HS-5 (cell line): Measurements from ENCODE around the gene MFSD11.
"Not testable (repeated sequence)": the region's sequence is repeated elsewhere in the genome, so short reads cannot be mapped to it uniquely, and the experiment has no call there.

Experiments used
- DNase-seq: peaks from one replicate; pipeline ENCODE4 v3.0.0-alpha.2; 2012; ENCODE audit warnings: low read depth

Gene MFSD11

DNA sequence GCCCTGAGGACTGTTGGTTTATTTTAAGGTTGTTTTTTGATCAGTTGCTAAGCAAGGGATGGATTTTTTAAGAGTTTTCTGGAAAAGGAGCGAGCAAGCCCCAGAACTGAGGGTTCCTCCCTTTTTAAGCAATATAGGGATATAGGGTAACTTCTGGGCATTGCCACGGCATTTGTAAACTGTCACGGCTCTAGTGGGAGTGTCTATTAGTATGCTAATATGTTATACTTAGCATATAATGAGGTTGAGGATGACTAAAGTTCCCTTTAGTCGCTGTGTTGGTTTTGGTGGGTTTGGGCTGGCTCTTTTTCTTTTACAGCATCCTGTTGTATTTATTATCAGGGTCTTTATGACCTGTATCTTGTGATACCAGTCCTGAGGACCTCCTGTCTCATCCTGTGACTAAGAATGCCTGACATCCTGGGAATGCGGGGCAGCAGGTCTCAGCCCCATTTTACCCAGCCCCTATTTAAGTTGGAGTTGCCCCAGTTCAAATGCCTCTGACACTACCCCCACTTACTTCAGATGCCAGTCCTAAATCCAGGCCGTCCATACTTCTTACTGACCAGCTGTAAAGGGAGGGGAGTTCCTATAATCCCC lies 59.4 kb downstream of the MFSD11 start:
- no peak for DNase-seq

GRCh38 chr17:76801706-76802105 lies 63.8 kb downstream of the MFSD11 start:
- no peak for DNase-seq

- peak; percentile 25 for DNase-seq
Observed at GRCh38 chr17:76805319-76805718, 67.4 kb downstream of the MFSD11 start.

DNA sequence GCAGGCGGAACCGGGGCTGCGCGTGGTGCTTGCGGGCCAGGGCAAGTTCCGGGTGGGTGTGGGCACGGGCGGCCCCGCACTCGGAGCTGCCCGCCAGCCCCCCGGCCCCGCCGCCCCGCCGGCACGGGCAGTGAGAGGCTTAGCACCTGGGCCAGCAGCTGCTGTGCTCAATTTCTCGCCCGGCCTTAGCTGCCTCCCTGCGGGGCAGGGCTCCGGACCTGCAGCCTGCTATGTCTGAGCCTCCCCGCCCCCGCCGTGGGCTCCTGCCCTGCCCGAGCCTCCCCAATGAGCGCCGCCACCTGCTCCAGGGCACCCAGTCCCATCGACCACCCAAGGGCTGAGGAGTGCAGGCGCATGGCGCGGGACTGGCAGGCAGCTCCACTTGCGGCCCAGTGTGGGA lies 68.2 kb downstream of the MFSD11 start:
- not testable (repeated sequence) for DNase-seq

- DNase-seq: not testable (repeated sequence)
Observed at GRCh38 chr17:76806767-76807166, 68.8 kb downstream of the MFSD11 start.

DNA sequence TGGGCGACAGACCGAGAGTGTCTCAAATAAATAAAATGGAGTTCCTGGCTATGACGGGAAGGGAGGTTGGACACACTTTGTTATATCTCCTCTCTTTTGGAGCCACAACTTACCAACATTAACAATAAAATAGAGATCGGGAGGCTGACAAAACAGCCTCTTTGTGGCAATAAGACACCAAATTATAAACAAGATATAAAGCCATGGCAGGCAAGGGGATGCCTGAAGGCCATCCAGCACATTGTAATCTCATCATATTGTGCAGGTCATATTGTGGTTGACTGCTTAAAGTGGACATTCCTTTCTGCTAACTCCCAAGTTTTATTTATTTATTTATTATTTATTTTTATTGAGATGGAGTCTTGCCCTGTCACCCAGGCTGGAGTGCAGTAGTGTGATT lies 70.4 kb downstream of the MFSD11 start:
- no peak for DNase-seq

- DNase-seq: no peak
Observed at GRCh38 chr17:76810956-76811355, 73.0 kb downstream of the MFSD11 start.

GRCh38 chr17:76811834-76812233 lies 73.9 kb downstream of the MFSD11 start:
- no peak for DNase-seq

- no peak for DNase-seq
Observed at GRCh38 chr17:76812263-76812662, 74.3 kb downstream of the MFSD11 start.

- no peak for DNase-seq
Observed at GRCh38 chr17:76812968-76813367, 75.0 kb downstream of the MFSD11 start.

- DNase-seq: not testable (repeated sequence)
Observed at GRCh38 chr17:76815907-76816589, 78.1 kb downstream of the MFSD11 start.

DNA sequence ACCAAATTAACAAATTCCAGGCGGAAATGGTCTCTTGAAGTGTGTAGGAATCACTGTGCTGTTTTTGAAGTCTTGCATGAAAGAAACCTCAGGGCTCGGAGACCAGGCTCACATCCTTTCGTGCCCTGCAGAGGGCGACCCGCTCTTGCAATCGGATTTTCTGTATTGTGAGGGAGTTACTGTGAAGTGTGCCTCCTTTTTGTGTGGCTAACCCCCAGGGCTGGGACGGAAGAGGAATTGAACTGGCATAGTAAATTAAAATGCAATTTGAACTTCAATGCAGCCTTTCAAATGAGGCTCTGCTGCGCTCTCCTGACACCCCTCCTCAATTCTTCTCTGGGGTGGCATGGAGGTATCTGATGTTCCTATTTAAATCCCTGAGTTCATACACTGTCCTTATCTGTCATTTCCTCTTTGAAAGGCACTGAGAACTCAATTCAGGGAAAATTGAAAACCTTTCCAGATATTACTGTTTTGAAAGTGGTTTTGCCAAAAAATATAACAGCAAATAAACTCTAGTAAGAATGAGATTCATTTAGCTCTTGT lies 78.7 kb downstream of the MFSD11 start:
- peak; percentile 11 for DNase-seq

DNA sequence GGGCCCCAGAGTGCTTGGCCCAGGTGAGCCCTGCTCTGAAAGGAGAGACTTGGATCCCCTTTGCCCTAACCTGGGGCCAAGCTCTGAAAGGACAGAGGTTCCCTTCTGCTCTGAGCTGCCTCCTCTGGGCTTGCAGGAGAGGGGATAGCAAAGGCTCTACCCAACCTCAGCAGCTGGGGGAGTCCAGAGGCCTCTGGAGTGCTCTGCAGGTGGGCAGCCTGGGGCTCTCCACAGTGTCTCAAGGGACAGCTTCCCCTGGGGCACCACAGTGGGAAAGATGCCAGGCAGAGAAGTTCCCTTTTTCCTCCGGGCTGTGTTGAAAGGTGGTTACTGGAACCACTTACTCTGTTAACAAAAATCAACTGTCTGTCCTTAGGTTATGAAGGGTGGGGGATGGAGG lies 82.1 kb downstream of the MFSD11 start:
- DNase-seq: no peak

DNA sequence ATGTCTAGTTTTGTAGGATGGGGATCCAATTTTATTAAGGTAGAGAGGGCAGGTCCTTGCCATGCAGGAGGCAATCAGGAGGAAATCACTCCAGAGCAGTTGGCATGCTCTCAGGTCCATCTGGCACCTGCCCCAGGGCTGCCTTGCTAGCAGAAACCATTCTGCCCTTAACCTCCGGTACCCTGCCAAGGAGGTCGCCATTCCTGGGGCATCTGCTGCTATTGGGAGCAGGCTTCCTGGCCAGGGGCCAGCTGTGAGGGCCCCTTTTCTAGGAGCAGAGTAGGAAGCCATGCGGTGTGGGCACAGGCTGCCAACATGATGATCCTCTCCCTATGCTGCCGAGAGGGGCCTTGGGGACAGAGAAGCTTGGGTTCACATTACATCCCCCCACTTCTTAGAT lies 82.6 kb downstream of the MFSD11 start:
- no peak for DNase-seq

DNA sequence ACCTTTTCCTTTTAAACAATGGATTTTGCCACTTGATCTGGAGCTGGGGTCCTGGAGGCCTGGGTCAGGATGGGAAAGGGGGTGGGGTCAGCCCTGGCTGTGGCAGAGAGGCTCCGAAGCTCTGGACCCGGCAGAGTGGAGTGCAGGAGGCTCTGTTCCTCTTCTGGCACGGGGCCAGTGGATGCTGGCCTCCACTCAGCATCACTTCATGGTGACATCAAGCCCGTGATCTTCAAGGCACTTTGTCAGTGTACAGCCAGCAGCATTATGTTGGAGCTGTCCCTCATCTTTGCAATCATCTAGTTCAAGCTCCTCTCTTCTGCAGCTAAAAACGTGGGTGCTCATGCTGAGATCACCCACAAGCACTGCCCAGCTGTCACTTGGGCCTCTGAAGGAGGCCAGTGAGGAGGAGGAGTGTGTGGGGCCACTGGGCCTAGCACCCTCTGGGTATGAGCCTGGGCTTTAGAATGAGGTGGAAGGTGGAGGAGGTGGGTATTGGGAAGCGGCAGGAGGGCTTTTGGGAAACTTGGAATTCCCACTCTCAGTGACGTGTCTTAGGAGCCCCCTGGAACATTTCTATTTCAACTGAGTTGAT lies 84.4 kb downstream of the MFSD11 start:
- no peak for DNase-seq

DNA sequence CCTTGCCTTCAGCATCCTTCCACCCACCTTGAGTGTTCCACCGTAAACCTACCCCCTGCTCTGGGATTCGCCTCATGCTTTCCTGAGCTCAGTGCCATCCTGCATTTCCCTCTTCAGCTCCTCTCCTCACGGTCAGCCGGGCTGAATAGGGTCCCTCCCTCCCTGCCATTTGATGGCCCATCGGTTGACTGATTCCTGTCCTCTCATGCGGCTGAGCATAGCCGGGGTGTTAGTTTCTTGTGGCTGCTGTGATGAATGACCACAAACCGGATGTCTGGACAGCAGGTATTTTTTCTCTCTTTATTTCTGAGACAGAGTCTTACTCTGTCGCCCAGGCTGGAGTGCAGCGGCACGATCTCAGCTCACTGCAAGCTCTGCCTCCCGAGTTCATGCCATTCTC lies 86.2 kb downstream of the MFSD11 start:
- DNase-seq: no peak

- DNase-seq: no peak
Observed at GRCh38 chr17:76826330-76827068, 88.6 kb downstream of the MFSD11 start.

DNA sequence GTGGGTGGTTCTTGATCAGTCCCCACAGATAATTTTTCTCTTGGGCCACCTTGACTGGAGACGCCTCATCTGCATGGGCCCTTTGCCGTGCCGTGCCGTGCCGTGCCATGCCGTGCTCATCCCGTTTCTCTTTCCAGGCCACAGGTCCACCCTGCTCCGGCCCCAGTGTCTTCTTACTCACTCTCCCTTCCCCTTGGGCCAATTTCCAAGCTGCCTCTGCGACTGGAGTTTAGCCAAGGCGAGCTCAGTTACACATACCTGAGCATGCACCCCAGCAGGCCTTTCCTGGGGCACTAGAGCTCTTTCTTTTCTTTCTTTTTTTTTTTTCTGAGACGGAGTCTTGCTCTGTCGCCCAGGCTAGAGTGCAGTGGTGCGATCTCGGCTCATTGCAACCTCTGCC lies 89.8 kb downstream of the MFSD11 start:
- DNase-seq: no peak
